LoVo (cell line): Measurements from ENCODE around the gene NUDT14.

Source experiments
- DNase-seq: peaks from one replicate; pipeline ENCODE4 v3.0.0-alpha.2; 2016; ENCODE audit warnings: low spot score

Gene NUDT14

GRCh38 chr14:105173901-105174894 is 6.9 kb downstream of the NUDT14 start:
- no peak for DNase-seq

- no peak for DNase-seq
Observed at GRCh38 chr14:105173145-105173544, 8.0 kb downstream of the NUDT14 start.

GRCh38 chr14:105172476-105172875 is 8.6 kb downstream of the NUDT14 start:
- DNase-seq, result no peak

GRCh38 chr14:105171004-105171673 is 10.0 kb downstream of the NUDT14 start:
- no peak for DNase-seq

- no peak for DNase-seq
Observed at GRCh38 chr14:105169776-105170655, 11.1 kb downstream of the NUDT14 start.

DNA sequence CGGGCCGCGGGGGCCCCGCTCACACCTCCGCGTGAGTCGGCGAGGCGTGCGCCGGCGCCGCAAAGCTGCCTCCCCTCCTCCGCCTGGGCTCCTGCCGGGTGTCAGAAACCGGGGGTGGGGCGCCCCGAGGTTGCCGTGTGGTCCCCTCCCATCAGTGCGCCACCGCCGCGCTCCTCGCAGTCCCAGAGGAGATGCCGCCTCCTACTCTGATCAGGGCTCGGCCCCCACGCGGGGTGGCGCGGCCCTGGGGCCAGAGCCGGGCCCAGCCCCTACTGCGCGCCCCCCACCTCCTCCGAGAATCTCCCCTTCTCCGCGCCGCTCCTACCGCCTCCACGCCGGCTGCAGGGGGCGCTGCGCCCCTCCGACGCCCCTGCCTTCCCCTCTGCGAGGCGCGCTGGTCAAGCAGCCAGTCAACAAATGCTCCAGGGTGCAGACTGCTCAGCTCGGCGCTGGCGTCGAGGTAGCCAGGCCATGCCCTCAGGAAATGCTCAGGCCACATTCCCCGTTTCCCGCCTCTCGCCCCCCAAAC is 12.1 kb downstream of the NUDT14 start:
- DNase-seq, result peak; percentile 24

DNA sequence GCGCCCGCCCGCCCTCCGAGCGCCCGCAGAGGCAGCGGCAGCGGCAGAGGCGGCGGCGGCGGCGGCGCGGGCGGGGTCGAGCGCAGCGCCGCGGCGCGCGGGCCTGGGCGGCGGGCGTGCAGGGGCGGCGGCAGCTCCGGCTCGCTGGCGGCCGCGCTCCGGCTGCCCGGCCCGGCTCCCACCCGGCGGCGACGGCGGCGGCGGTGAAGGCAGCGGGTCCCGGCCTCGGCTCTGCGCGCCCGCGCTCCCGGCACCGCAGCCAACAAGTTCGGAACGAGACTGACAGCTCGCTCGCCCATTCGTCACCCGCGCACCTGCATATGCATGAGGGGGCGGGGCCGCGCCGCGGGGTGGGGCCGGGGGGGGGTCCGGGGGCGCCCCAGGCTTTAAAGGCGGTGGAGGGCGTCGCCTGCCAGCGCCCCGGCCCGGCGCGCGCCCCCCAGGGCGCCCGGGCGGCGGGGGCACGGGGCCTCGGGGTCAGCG is 12.6 kb downstream of the NUDT14 start, which contains the start of gene JAG2:
Gene JAG2, minus strand, starts transcription at position 281 of the 483 bp plus-strand sequence. CDS start 356 bp downstream, outside the sequence.
- DNase-seq, result peak; percentile 63

- DNase-seq, result no peak
Observed at GRCh38 chr14:105168093-105168420, 13.1 kb downstream of the NUDT14 start.

GRCh38 chr14:105167303-105168092 is 13.6 kb downstream of the NUDT14 start:
- peak; percentile 58 for DNase-seq

DNA sequence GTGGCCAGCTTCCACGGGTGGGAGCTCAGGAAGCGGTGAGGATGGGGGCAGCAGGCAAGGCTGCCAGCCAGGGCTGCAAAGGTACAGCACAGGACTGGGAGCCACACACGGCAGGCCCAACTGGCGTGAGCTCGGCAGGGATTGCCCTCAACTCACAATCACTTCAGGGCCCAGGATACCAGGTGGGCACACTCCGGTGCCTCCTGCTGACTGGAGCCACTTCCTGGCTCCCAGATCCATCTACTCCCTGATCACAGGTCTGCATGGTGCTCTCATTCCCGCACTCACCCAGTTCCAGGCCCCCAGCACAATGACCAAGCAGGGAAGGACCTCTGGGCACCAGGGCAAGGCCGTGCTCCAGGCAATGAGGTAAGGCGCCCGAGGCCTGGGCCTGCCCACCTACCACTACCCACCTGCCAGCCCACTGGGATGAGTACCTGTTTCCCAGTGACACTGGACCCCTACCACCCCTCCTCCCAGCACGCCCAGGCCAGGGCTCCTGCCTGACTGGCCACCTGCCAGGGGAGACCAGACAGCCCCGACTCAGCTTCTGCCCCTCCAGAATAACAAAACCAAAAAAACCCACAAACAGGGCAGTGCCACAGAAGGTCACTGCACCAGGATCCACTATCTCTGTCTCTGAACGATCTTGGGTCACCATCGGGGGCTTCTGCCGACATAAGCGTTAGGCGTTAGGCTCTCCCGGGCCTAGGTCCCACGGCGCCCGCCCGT is 14.4 kb downstream of the NUDT14 start:
- no peak for DNase-seq

- no peak for DNase-seq
Observed at GRCh38 chr14:105165761-105166485, 15.2 kb downstream of the NUDT14 start.

DNA sequence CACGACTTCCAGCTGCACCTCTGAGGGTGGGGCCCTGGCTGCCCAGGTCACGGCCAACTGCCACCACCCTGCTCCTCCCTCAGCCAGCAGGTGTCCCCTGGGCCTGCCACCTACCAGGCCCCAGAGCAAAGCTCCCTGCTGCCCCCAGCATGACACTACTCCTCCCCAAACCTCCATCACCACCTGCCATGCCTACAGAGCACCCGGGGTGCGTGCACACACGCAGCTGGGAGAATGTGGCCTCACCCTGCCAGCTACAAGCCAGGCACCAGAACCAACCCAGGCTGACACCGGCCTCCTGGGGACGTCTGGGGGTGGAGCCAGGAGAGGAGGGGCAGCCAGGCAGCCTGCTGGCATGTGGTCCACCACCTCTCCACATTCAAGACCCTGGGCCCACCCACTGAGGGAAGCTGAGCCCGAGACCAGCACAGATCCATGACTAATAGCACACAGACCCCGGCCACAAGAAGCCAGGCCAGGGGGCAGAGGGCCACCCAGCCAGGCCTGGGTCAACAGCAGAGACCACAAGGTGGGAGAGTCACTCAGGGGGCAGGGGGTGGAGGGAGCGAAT is 15.9 kb downstream of the NUDT14 start:
- DNase-seq, result no peak

DNA sequence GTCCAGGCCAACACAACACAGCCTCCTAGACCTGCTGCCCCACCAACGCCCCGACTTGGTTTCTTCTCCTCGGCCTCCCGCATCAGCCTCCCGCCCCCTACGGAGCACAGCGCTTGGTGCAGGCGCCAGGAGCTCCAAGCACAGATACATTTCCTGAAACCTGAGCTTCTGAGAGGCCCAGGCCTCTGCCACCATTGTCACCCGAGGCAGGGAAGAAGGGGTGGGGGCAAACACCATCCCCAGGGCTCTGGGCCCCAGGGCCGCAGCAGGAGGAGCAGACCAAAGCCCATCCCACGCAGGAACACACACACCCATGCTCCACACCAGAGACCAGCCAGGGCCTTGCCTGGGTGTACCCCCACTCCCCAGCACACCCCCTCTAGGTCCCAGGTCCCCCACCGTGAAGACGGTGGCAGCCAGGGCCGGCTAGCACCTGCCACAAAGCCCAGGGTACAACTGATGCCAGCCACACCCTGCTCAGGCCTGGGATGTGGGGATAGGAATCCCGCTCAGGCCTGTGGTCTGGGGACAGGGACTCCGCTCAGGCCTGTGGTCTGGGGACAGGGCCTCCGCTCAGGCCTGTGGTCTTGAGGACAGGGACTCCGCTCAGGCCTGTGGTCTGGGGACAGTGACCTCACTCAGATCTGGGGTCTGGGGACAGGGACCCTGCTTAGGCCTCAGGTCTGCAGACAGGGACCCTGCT is 17.9 kb downstream of the NUDT14 start:
- DNase-seq, result no peak

- DNase-seq, result no peak
Observed at GRCh38 chr14:105162669-105162979, 18.5 kb downstream of the NUDT14 start.

DNA sequence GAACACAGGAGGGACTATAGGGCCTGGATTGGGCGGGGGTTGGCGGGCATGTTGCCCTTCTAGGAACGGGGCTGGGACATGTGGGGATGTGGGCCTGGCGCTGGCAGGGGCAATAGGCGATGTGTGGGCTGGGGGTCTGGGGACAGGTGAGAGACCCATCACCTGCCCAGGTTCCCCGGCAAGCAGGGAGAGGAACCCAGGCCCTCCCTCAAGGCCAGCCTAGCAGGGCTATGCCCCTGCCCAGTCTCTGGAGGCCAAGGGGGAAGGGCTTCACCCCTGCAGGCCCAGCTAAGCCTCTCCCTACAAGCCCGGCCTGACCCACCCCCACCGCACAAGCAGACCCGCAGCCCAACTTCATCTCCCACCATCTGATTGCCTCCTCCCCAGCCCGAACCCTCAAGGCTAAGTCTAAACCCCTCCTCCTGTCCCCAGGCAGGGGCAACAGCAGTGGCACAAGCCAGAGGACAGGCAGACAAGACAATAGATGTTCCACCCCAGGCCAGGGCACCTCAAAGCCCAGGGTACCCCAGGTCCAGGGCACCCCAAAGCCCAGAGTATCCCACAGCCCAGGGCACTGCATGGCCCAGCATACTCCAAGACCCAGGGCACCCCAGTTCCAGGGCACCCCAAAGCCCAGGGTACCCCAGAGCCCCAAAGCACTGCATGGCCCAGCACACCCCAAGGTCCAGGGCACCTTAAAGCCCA is 19.0 kb downstream of the NUDT14 start:
- DNase-seq, result no peak

DNA sequence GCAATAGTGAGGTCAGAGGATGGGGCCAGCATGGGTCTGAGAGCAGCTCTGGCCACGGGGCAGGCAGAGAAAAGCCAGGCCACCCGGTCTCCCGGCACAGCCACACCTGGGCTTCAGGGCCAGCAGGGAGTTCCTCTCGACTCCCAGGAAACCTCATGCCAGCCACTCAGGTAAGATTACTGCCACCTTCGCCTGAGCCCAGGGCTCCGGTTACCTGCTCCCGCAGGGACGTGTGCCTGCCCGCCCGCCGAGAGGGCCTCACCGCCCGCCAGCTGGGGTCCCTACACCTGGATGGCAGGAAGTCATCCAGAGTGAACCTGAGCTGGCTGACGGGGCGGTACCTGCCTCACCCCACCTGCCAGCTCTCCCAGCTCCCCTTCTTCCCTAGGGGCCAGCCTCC is 19.8 kb downstream of the NUDT14 start:
- DNase-seq, result no peak

GRCh38 chr14:105160776-105161175 is 20.3 kb downstream of the NUDT14 start:
- no peak for DNase-seq

DNA sequence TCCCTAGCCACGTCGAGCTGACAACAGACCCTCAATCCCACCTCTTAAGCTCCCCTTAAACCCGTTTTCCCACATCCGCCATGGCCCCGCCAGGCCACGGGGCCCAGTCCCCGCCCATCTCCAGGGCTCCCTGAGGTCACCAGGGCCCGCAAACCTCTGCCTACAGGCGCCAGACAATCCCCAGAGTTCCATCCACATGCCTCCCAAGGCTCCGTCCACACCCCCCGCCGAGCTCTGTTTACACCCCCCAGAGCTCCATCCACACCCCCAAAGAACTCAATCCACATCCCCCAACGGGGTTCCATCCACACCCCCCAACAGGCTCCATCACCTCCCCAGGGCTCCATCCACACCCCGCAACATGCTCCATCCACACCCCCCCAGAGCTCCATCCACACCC is 21.8 kb downstream of the NUDT14 start:
- DNase-seq, result no peak
